WERI-Rb-1 (cell line): Measurements from ENCODE around the gene CACUL1.

Experiments used
- DNase-seq: peaks from one replicate; pipeline ENCODE4 v3.0.0-alpha.2; 2020
- H3K27ac ChIP-seq: fragments of 250-450 bp; sonication (Bioruptor Pico); 2 replicates; pipeline ENCODE4 v1.5.1; 2020; ENCODE audit warnings: mild to moderate bottlenecking, moderate library complexity
- H3K27me3 ChIP-seq: fragments of 250-450 bp; sonication (Bioruptor Pico); 2 replicates; pipeline ENCODE4 v1.5.1; 2021; ENCODE audit warnings: mild to moderate bottlenecking, low read depth, moderate library complexity; ENCODE audit not compliant: insufficient read depth, severe bottlenecking
- H3K36me3 ChIP-seq: fragments of 250-450 bp; sonication (Bioruptor Pico); 2 replicates; pipeline ENCODE4 v1.5.1; 2020; ENCODE audit warnings: mild to moderate bottlenecking, moderate library complexity
- H3K4me3 ChIP-seq: 2 replicates; pipeline ENCODE4 v1.5.1; 2011; ENCODE audit warnings: low read depth, mild to moderate bottlenecking, control low read depth, low read length
- H3K9me3 ChIP-seq: fragments of 250-450 bp; sonication (Bioruptor Pico); 2 replicates; pipeline ENCODE4 v1.5.1; 2021; ENCODE audit warnings: mild to moderate bottlenecking, moderate library complexity; ENCODE audit not compliant: severe bottlenecking
- CTCF ChIP-seq: IDR thresholded peaks from 2 replicates; pipeline ENCODE4 v1.5.1; 2011; ENCODE audit warnings: low read depth, mild to moderate bottlenecking, control low read depth, inconsistent platforms, low read length

Gene CACUL1

DNA sequence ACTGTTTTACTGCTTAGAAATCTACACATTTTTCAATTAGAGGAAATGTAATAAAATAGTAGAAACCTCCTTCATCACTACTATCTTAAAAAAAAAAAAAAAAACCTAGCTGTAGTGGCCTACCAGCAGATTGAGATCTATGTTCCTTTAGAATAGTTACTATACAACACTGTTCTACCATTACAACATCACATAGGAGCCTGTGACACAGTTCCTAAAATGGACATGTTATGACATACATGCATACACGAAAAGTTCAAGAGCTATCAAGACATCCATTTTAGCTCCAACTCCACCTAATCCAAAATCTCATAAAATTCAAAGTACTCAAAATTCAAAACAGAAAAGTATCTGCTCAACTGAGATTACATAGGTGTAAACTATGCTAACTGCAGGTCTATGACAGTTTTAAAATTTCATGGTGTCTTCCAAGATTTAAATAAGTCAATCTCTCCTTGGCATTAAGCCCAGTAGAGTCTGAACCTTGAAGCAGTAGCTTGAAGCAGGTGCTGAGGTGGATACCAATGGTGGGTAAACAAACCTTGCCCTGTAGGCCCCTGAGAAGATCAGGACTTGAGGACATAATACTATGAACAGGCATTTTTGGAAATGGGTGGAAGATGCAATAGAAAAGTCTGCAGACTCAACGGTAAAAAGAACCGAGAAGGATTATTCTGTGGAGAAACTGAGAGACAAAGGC lies 17.0 kb downstream of the CACUL1 start:
- Histone ChIP-seq H3K27me3 (no peaks in the 10 kb centered on the region), H3K9me3 (no peaks in the 10 kb centered on the region), H3K4me3 (no peak overlapping the region), H3K36me3 (no peaks in the 10 kb centered on the region), H3K27ac (no peak overlapping the region)
- no peak for DNase-seq
- no peak for TF ChIP-seq CTCF

GRCh38 chr10:118735294-118735693 lies 19.5 kb downstream of the CACUL1 start:
- H3K27me3 ChIP-seq = no peaks in the 10 kb centered on the region
- no peak overlapping the region for H3K27ac ChIP-seq
- H3K4me3 ChIP-seq = no peak overlapping the region
- DNase-seq = no peak
- no peak for TF ChIP-seq CTCF
- H3K9me3 ChIP-seq = no peaks in the 10 kb centered on the region
- H3K36me3 ChIP-seq = no peaks in the 10 kb centered on the region

DNA sequence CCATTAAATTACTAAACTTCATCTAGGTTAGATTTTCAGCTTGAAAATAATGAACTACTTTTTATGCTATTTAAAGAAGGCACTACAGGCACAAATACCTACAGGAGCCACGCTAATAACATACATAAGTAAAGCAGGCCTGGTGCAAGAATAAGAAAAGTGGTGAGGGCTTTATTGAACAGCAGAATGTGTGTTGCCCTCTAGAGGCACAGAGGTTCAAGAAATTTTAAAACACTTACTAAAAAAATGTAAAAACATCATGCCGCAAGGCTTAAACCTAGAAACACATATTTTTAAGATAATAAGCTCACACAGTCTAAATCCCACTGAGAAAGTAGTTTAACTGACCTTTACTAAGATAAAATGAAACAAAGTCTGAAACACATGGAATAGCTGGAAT lies 20.3 kb downstream of the CACUL1 start:
- H3K27ac ChIP-seq = no peak overlapping the region
- no peak overlapping the region for H3K4me3 ChIP-seq
- H3K36me3 ChIP-seq = no peaks in the 10 kb centered on the region
- no peaks in the 10 kb centered on the region for H3K27me3 ChIP-seq
- H3K9me3 ChIP-seq = no peaks in the 10 kb centered on the region
- no peak for DNase-seq
- 0 out of 2 replicates have a peak, but pooled peaks have one; percentile 14 for TF ChIP-seq CTCF

DNA sequence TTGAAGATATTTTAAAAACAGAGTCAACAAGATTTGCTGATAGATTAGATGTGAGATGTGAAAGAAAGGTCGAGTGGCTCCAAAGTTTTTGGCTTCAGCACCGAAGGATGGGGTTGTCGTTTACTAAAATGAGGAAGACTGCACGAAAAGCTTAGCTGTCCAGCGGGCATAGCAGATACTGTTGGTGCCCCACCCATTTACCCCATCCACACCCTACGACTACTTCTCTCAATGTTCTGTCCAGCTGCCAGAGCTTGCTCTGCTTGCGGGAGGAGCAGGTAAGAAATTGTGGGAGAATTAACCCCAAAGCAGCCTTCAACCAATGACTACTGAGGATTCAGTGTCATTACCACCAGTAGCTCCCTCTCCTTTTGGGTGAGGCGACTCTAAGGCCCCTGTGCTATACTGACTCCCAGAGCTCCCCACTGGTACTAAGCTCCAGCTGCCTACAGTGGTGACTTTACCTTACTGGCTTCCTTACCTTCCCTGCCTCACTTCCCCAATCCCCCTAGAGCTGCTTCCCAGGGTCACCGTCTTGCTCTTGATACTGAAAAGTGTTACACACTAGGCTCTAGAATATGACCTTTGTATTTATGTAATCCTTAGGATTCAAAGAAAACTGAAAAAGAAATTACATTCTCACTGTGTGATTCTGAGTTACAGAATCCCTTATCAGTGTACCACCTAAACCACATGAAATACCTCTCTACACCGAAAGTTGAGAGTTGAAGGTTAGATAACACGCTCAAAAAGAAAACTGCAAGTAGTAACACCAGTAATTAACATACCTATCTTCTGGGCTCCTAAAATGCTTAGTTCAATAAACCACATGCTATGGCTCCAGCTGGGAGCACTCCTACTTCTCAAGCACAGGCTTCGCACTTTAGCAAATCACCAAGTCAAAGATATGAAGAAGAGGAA lies 22.3 kb downstream of the CACUL1 start:
- Histone ChIP-seq H3K4me3 (no peak overlapping the region), H3K27ac (no peak overlapping the region), H3K9me3 (no peaks in the 10 kb centered on the region), H3K27me3 (no peaks in the 10 kb centered on the region), H3K36me3 (no peaks in the 10 kb centered on the region)
- no peak for DNase-seq
- no peak for TF ChIP-seq CTCF

GRCh38 chr10:118730756-118731456 lies 23.9 kb downstream of the CACUL1 start:
- no peaks in the 10 kb centered on the region for H3K36me3 ChIP-seq
- TF ChIP-seq CTCF = no peak
- no peak overlapping the region for H3K27ac ChIP-seq
- no peak for DNase-seq
- no peaks in the 10 kb centered on the region for H3K9me3 ChIP-seq
- H3K4me3 ChIP-seq = no peak overlapping the region
- H3K27me3 ChIP-seq = no peaks in the 10 kb centered on the region
